HG03060 (cell line): ENCODE data around the gene CD99.
"Not testable (repeated sequence)": the region's sequence is repeated elsewhere in the genome, so short reads cannot be mapped to it uniquely, and the experiment has no call there.

ENCODE experiments used
- ATAC-seq: cut with Tn5 transposase; IDR thresholded peaks from one replicate; pipeline ENCODE4 v1.9.1; 2021; ENCODE audit warnings: low read depth, moderate number of reproducible peaks; ENCODE audit not compliant: unreplicated experiment

The CD99 gene

GRCh38 chrX:2718821-2719220, 27.7 kb downstream of the CD99 start:
- no peak for ATAC-seq

GRCh38 chrX:2719774-2720447, 28.8 kb downstream of the CD99 start:
- no peak for ATAC-seq

- ATAC-seq = no peak
Measured at GRCh38 chrX:2723286-2723879, 32.3 kb downstream of the CD99 start.

- ATAC-seq = not testable (repeated sequence)
Measured at GRCh38 chrX:2727264-2727663, 36.2 kb downstream of the CD99 start.

- no peak for ATAC-seq
Measured at GRCh38 chrX:2732076-2732475, 41.0 kb downstream of the CD99 start.

- no peak for ATAC-seq
Measured at GRCh38 chrX:2732649-2733048, 41.6 kb downstream of the CD99 start.

- no peak for ATAC-seq
Measured at GRCh38 chrX:2733286-2733685, 42.2 kb downstream of the CD99 start.

GRCh38 chrX:2735270-2735669, 44.2 kb downstream of the CD99 start:
- ATAC-seq = no peak

- no peak for ATAC-seq
Measured at GRCh38 chrX:2740672-2741071, 49.6 kb downstream of the CD99 start.

- ATAC-seq = no peak
Measured at GRCh38 chrX:2741386-2741785, 50.3 kb downstream of the CD99 start.

GRCh38 chrX:2746250-2746649, 55.2 kb downstream of the CD99 start:
- ATAC-seq = not testable (repeated sequence)

- ATAC-seq = no peak
Measured at GRCh38 chrX:2748171-2748814, 57.2 kb downstream of the CD99 start.

GRCh38 chrX:2748815-2749188, 57.7 kb downstream of the CD99 start:
- no peak for ATAC-seq

- ATAC-seq = no peak
Measured at GRCh38 chrX:2751291-2751690, 60.2 kb downstream of the CD99 start.

- not testable (repeated sequence) for ATAC-seq
Measured at GRCh38 chrX:2751874-2752300, 60.8 kb downstream of the CD99 start, which contains the start of gene XG. Gene XG, plus strand, starts transcription at chrX:2752040. Its CDS starts 235 bp downstream, at chrX:2752275.

- ATAC-seq = not testable (repeated sequence)
Measured at GRCh38 chrX:2752441-2752840, 61.3 kb downstream of the CD99 start.

GRCh38 chrX:2755163-2755715, 64.1 kb downstream of the CD99 start:
- not testable (repeated sequence) for ATAC-seq

- ATAC-seq = no peak
Measured at GRCh38 chrX:2756548-2756947, 65.5 kb downstream of the CD99 start.

GRCh38 chrX:2761246-2761645, 70.2 kb downstream of the CD99 start:
- no peak for ATAC-seq

- ATAC-seq = not testable (repeated sequence)
Measured at GRCh38 chrX:2762671-2763070, 71.6 kb downstream of the CD99 start.

- ATAC-seq = not testable (repeated sequence)
Measured at GRCh38 chrX:2764766-2765548, 73.9 kb downstream of the CD99 start.
